ENCODE data around the gene COL23A1. TPM values are rescaled to one million over a fixed set of nuclear protein-coding genes. Genes with fewer than 3 reads are reported as not detected.

COL23A1 gene
- total and polyA plus RNA-seq, 2 donors (not counting 1 experiment from before 2014, with no cell fraction given), result 0.20 TPM; not detected in 1

DNA sequence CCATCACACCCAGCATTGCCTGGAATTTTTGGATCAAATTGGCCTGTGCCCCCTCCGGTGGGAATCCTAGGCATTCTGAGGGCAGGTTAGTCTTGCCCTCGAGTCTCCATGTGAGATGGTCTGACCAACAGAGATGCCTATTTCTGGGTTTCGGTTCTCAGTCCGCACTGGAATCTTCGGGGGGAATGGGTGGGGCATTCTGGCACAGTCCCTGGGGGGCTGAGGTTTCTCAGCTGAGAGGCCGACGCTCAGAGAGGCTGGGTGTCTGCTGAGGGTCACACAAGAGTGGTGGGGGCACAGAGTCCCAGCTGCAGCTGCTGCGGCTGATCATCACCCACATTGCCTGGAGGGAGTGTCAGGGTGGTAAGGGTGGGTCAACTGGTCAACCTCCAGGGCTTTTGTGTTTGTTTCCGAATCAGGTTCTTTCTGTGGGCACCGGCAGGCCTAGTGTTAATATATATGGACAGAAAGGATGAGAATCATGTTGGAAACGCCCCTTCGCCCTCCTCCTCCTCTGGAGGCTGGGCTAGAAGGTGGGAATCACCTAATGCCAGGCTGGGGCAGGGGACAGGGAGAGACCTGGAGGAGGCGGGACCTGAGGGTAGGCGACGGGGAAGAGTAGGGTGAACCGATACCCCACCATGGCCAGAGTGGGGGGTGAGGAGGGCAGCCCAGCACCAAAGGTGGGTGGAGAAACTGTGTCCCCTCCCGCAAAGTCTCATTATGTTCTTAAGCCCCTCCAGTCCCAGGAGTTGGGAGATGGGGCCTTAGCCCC is 208.1 kb downstream of the COL23A1 start:
- CTCF ChIA-PET, result no interaction called here
- no peak overlapping the region for H3K4me3 ChIP-seq (ENCODE audit: control extremely low read depth in 1 of 5, extremely low read depth in 1 of 5, insufficient read depth in 1 of 5, low read depth in 2 of 5, low read length in 4 of 5)
- no peaks in the 10 kb centered on the region for H3K36me3 ChIP-seq (replicated peaks in 1 of 2; ENCODE audit: control extremely low read depth in 1 of 2, control insufficient read depth in 1 of 2, extremely low read depth in 1 of 2, insufficient read depth in 2 of 2, low read length in 1 of 2)
- no peak overlapping the region for H2AFZ ChIP-seq (ENCODE audit: insufficient read depth, low read depth, low read length, poor library complexity, severe bottlenecking)
- peaks cover 0 to 11% (median 0%) of the 10 kb centered on the region in 4 experiments for H3K27me3 ChIP-seq (replicated peaks in 1 of 4; ENCODE audit: control extremely low read depth in 1 of 4, control insufficient read depth in 3 of 4, insufficient read depth in 4 of 4, low read length in 3 of 4)
- Mint-ChIP-seq H3K4me3 (no peak overlapping the region), H3K4me1 (peaks cover 4% of the 10 kb centered on the region), H3K9me3 (ENCODE audit: insufficient read depth) (no peaks in the 10 kb centered on the region), H3K27ac (no peak overlapping the region), H3K27me3 (peaks cover 7% of the 10 kb centered on the region)
- WGBS (ENCODE audit: insufficient coverage), result 70% methylated on average over 12 of the region's 17 CpGs
- no peaks in the 10 kb centered on the region for H4K20me1 ChIP-seq (ENCODE audit: control insufficient read depth, insufficient read depth, low read length, poor library complexity, severe bottlenecking)
- no peak for TF ChIP-seq EZH2 (IDR thresholded peaks at IDR 0.05; ENCODE audit: borderline replicate concordance, insufficient read depth, low read depth, low read length, poor library complexity, severe bottlenecking)
- TF ChIP-seq, protein P1, sequence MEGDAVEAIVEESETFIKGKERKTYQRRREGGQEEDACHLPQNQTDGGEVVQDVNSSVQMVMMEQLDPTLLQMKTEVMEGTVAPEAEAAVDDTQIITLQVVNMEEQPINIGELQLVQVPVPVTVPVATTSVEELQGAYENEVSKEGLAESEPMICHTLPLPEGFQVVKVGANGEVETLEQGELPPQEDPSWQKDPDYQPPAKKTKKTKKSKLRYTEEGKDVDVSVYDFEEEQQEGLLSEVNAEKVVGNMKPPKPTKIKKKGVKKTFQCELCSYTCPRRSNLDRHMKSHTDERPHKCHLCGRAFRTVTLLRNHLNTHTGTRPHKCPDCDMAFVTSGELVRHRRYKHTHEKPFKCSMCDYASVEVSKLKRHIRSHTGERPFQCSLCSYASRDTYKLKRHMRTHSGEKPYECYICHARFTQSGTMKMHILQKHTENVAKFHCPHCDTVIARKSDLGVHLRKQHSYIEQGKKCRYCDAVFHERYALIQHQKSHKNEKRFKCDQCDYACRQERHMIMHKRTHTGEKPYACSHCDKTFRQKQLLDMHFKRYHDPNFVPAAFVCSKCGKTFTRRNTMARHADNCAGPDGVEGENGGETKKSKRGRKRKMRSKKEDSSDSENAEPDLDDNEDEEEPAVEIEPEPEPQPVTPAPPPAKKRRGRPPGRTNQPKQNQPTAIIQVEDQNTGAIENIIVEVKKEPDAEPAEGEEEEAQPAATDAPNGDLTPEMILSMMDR (IDR thresholded peaks at IDR 0.05), result no peak
- intact Hi-C loops (cut with micrococcal nuclease), result no loop called here
- H3K9ac ChIP-seq (ENCODE audit: low read length), result no peak overlapping the region
- DNase-seq (no peak), ATAC-seq (ENCODE audit: low read depth) (no peak)
- H3K27ac ChIP-seq (ENCODE audit: low read length in 2 of 2), result no peak overlapping the region
- POLR2A ChIA-PET, result no interaction called here
- no peak overlapping the region for H3K4me2 ChIP-seq (replicated peaks; ENCODE audit: low read depth, low read length, poor library complexity, severe bottlenecking)
- no peaks in the 10 kb centered on the region for H3K79me2 ChIP-seq (ENCODE audit: control insufficient read depth, insufficient read depth, low read length)
- no peaks in the 10 kb centered on the region for H3K4me1 ChIP-seq (ENCODE audit: control insufficient read depth in 2 of 2, insufficient read depth in 2 of 2, low read length in 2 of 2)
- H3K9me3 ChIP-seq (ENCODE audit: control extremely low read depth in 1 of 3, control insufficient read depth in 2 of 3, insufficient read depth in 1 of 3, low read length in 2 of 3), result no peaks in the 10 kb centered on the region

DNA sequence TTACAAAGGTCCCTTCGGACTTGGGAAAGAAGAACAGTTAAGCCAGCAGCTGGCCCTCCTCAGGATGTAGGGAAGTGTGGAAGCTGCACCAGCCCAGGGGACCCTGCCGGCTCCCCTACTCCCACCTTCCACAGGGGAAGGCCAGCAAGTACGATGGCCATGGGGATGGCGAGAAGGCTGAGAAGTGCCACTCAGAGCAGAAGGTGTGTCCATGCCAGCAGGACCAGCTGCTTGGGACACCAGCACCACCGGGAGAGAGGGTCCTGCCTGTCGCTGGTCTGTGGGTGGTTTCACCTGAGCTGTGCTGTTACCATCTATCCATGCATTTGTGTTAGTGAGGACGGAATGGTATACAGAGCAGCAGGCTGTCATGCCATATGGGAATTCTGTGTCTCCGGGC is 209.0 kb downstream of the COL23A1 start:
- Histone ChIP-seq H3K27ac (ENCODE audit: low read length in 2 of 2) (no peak overlapping the region), H3K4me3 (ENCODE audit: control extremely low read depth in 1 of 5, extremely low read depth in 1 of 5, insufficient read depth in 1 of 5, low read depth in 2 of 5, low read length in 4 of 5) (no peak overlapping the region), H3K9me3 (ENCODE audit: control extremely low read depth in 1 of 3, control insufficient read depth in 2 of 3, insufficient read depth in 1 of 3, low read length in 2 of 3) (no peaks in the 10 kb centered on the region), H3K27me3 (replicated peaks in 1 of 4; ENCODE audit: control extremely low read depth in 1 of 4, control insufficient read depth in 3 of 4, insufficient read depth in 4 of 4, low read length in 3 of 4) (peaks cover 0 to 15% (median 0%) of the 10 kb centered on the region in 4 experiments), H3K9ac (ENCODE audit: low read length) (no peak overlapping the region), H3K79me2 (ENCODE audit: control insufficient read depth, insufficient read depth, low read length) (no peaks in the 10 kb centered on the region), H3K4me1 (ENCODE audit: control insufficient read depth in 2 of 2, insufficient read depth in 2 of 2, low read length in 2 of 2) (no peaks in the 10 kb centered on the region), H2AFZ (ENCODE audit: insufficient read depth, low read depth, low read length, poor library complexity, severe bottlenecking) (no peak overlapping the region), H3K4me2 (replicated peaks; ENCODE audit: low read depth, low read length, poor library complexity, severe bottlenecking) (no peak overlapping the region), H4K20me1 (ENCODE audit: control insufficient read depth, insufficient read depth, low read length, poor library complexity, severe bottlenecking) (no peaks in the 10 kb centered on the region), H3K36me3 (replicated peaks in 1 of 2; ENCODE audit: control extremely low read depth in 1 of 2, control insufficient read depth in 1 of 2, extremely low read depth in 1 of 2, insufficient read depth in 2 of 2, low read length in 1 of 2) (no peaks in the 10 kb centered on the region)
- Mint-ChIP-seq H3K4me3 (no peak overlapping the region), H3K27ac (no peak overlapping the region), H3K4me1 (peaks cover 4% of the 10 kb centered on the region), H3K9me3 (ENCODE audit: insufficient read depth) (no peaks in the 10 kb centered on the region), H3K27me3 (peaks cover 7% of the 10 kb centered on the region)
- ChIA-PET CTCF (no interaction called here), POLR2A (no interaction called here)
- WGBS (ENCODE audit: insufficient coverage), result 90% methylated on average over 7 of the region's 8 CpGs
- intact Hi-C loops (cut with micrococcal nuclease), result no loop called here
- no peak for ATAC-seq (ENCODE audit: low read depth)
- TF ChIP-seq, protein P1 (IDR thresholded peaks at IDR 0.05), result no peak
- TF ChIP-seq EZH2 (IDR thresholded peaks at IDR 0.05; ENCODE audit: borderline replicate concordance, insufficient read depth, low read depth, low read length, poor library complexity, severe bottlenecking), result no peak
- no peak for DNase-seq

All from B cell (primary cell).